ENCODE measurements around the gene FGR.

FGR gene

GRCh38 chr1:27658951-27659496 lies 24.0 kb upstream of the FGR start:
- peak; percentile 5; the same call in 2 of the 3 replicates for ATAC-seq

DNA sequence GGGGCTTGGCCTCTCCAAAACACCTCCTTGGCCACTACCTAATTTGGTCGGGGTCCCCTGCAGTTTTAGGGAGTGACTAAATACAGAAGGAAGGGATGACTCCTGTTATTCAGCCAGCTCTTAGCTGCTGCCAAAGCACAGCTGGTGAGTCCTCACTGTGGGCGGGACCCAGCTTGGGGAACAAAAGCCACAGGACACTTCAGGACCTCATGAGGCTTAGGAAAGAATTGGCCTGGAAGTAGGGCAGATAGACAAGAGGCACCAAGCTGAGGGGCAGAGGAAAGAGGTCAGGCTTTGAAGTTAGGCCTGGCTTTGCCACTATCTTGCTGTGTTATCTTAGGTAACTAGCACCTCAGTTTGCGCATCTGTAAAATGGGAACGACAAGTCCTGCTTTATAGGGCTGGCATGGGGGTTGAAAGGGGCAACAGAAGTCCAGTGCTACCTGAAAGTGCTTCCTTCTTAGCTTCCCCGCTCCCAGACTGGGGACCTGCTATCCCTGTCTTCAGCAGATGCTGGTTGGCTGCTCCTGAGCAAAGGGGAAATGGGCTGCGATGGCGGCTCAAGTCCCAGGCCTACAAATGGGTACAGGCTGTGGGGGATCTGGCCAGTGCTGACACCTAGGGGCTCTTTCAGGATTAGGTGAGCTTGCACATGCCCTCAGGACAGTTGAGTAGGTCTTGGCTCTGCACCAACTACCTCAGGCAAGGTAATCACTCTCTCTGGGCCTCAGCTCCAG lies 21.3 kb upstream of the FGR start:
- no peak for ATAC-seq
- no peak for TF ChIP-seq PPARA (CRISPR knock-in tag; IDR thresholded peaks at IDR 0.05; ENCODE audit: borderline replicate concordance)
- no peak for TF ChIP-seq GLIS3 (CRISPR knock-in tag; IDR thresholded peaks at IDR 0.05)
- no peak for TF ChIP-seq ZFP3 (CRISPR knock-in tag; IDR thresholded peaks at IDR 0.05)
- no peak for TF ChIP-seq ZC3H10 (CRISPR knock-in tag; IDR thresholded peaks at IDR 0.05)
- TF ChIP-seq RARB (CRISPR knock-in tag; IDR thresholded peaks at IDR 0.05): no peak
- TF ChIP-seq SNAI2 (CRISPR knock-in tag; IDR thresholded peaks at IDR 0.05): no peak
- TF ChIP-seq ARNTL (CRISPR knock-in tag; IDR thresholded peaks at IDR 0.05; ENCODE audit: borderline replicate concordance, low read depth): no peak
- no peak for TF ChIP-seq ISL1 (CRISPR knock-in tag; IDR thresholded peaks at IDR 0.05)
- no peak for TF ChIP-seq BACH2 (CRISPR knock-in tag; IDR thresholded peaks at IDR 0.05; ENCODE audit: borderline replicate concordance)
- TF ChIP-seq ZNF8 (CRISPR knock-in tag; IDR thresholded peaks at IDR 0.05): no peak
- TF ChIP-seq, protein P1, sequence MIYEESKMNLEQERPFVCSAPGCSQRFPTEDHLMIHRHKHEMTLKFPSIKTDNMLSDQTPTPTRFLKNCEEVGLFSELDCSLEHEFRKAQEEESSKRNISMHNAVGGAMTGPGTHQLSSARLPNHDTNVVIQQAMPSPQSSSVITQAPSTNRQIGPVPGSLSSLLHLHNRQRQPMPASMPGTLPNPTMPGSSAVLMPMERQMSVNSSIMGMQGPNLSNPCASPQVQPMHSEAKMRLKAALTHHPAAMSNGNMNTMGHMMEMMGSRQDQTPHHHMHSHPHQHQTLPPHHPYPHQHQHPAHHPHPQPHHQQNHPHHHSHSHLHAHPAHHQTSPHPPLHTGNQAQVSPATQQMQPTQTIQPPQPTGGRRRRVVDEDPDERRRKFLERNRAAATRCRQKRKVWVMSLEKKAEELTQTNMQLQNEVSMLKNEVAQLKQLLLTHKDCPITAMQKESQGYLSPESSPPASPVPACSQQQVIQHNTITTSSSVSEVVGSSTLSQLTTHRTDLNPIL (CRISPR knock-in tag; IDR thresholded peaks at IDR 0.05; ENCODE audit: low read depth): no peak
- TF ChIP-seq ZNF70 (CRISPR knock-in tag; IDR thresholded peaks at IDR 0.05): no peak

More at GRCh38 chr1:27658951-27659496, 24.0 kb upstream of the FGR start:
- TF ChIP-seq ISL1 (CRISPR knock-in tag; IDR thresholded peaks at IDR 0.05) (no peak), ARNTL (CRISPR knock-in tag; IDR thresholded peaks at IDR 0.05; ENCODE audit: borderline replicate concordance, low read depth) (no peak), ZFP30 (CRISPR knock-in tag; IDR thresholded peaks at IDR 0.05) (no peak), ESRRG (CRISPR knock-in tag; IDR thresholded peaks at IDR 0.05) (no peak), CSDC2 (CRISPR knock-in tag; IDR thresholded peaks at IDR 0.05) (no peak), TOX (CRISPR knock-in tag; IDR thresholded peaks at IDR 0.05; ENCODE audit: borderline replicate concordance) (no peak), GLIS3 (CRISPR knock-in tag; IDR thresholded peaks at IDR 0.05) (no peak), ZNF8 (CRISPR knock-in tag; IDR thresholded peaks at IDR 0.05) (no peak)
- TF ChIP-seq, protein P1 (CRISPR knock-in tag; IDR thresholded peaks at IDR 0.05; ENCODE audit: low read depth): no peak

DNA sequence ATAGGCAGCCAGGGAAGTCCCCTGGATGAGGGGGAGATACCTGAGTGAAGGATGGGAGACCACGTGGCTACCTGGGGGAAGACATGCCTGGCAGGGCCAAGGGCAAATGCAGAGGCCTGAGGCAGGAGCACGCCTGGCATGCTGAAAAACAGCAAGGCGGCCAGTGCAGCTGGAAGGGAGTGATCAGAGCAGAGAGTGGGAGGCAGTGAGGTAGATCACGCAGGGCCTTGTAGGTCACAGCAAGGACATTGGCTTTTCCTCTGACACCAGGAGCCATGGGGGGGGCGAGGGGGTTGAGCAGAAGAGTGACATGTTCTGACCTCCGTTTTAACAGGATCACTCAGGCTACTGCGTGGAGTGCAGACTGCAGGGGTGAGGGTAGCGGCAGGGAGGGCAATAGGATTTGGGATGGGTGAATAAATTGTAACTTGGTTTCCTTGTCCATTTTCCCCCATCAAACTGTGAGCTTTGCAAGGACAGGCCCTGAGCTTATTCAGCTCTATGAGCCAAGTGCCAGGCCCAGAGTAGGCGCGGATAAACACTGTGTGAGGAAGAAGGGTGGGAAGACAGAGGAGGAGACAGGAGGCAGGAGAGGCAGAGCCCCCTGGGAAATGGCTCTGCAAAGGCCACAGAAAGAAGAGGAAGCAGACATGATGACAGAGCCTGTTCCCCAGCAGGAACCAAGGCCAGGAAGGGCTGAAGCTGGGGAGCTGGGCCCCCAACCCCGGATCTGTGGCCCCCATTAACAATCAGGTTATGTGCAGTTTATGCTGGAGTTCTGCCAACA lies 20.4 kb upstream of the FGR start:
- ATAC-seq: no peak
- TF ChIP-seq TOX (CRISPR knock-in tag; IDR thresholded peaks at IDR 0.05; ENCODE audit: borderline replicate concordance) (no peak), GLIS3 (CRISPR knock-in tag; IDR thresholded peaks at IDR 0.05) (no peak), RARB (CRISPR knock-in tag; IDR thresholded peaks at IDR 0.05) (no peak)

- TF ChIP-seq TOX (CRISPR knock-in tag; IDR thresholded peaks at IDR 0.05; ENCODE audit: borderline replicate concordance) (no peak), ESRRG (CRISPR knock-in tag; IDR thresholded peaks at IDR 0.05) (no peak), SNAI2 (CRISPR knock-in tag; IDR thresholded peaks at IDR 0.05) (no peak), OSR1 (CRISPR knock-in tag; IDR thresholded peaks at IDR 0.05) (no peak)
- TF ChIP-seq, protein P2, sequence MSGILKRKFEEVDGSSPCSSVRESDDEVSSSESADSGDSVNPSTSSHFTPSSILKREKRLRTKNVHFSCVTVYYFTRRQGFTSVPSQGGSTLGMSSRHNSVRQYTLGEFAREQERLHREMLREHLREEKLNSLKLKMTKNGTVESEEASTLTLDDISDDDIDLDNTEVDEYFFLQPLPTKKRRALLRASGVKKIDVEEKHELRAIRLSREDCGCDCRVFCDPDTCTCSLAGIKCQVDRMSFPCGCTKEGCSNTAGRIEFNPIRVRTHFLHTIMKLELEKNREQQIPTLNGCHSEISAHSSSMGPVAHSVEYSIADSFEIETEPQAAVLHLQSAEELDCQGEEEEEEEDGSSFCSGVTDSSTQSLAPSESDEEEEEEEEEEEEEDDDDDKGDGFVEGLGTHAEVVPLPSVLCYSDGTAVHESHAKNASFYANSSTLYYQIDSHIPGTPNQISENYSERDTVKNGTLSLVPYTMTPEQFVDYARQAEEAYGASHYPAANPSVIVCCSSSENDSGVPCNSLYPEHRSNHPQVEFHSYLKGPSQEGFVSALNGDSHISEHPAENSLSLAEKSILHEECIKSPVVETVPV (CRISPR knock-in tag; IDR thresholded peaks at IDR 0.05): no peak
- ATAC-seq: no peak
Measured at GRCh38 chr1:27652111-27652864, 17.3 kb upstream of the FGR start.

DNA sequence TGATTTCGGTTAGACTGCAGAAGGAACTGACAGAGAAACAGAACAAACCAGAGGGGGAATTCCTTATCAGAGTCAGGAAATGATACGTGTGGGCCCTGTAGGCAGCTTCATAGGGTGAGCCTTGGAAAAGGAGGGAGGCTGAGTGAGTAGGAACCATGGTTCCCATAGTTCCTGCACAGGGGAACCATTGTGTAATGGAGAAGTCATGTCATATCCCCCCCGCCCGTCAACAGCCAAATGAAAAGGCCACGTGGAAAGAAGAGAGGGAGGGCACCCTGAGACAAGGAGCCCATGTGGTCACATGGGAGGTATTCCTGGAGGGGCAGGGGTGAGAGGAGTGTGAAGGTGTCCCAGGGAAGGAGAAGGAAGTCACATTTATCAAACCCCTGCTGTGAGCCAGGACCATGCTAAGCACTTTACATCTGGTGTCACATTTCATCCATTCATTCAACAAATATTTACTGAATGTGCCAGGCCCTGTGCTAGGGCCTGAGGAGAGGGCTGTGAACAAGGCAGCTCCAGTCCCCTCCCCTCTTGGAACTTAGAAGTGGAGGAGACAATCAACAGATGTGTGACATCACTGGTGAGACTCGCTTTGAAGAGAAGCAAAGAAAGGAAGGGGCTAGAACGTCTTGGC lies 15.7 kb upstream of the FGR start:
- ATAC-seq: peak; percentile 77
- TF ChIP-seq SNAI2 (CRISPR knock-in tag; IDR thresholded peaks at IDR 0.05) (no peak), ZC3H10 (CRISPR knock-in tag; IDR thresholded peaks at IDR 0.05) (no peak), TCF4 (CRISPR knock-in tag; IDR thresholded peaks at IDR 0.05; ENCODE audit: borderline replicate concordance) (no peak), GLIS3 (CRISPR knock-in tag; IDR thresholded peaks at IDR 0.05) (no peak), CSDC2 (CRISPR knock-in tag; IDR thresholded peaks at IDR 0.05) (no peak), ZNF70 (CRISPR knock-in tag; IDR thresholded peaks at IDR 0.05) (no peak), BACH2 (CRISPR knock-in tag; IDR thresholded peaks at IDR 0.05; ENCODE audit: borderline replicate concordance) (no peak), ARNTL (CRISPR knock-in tag; IDR thresholded peaks at IDR 0.05; ENCODE audit: borderline replicate concordance, low read depth) (no peak), ZFP30 (CRISPR knock-in tag; IDR thresholded peaks at IDR 0.05) (no peak), ESRRG (CRISPR knock-in tag; IDR thresholded peaks at IDR 0.05) (no peak), RARB (CRISPR knock-in tag; IDR thresholded peaks at IDR 0.05) (no peak), OSR1 (CRISPR knock-in tag; IDR thresholded peaks at IDR 0.05) (no peak), ISL1 (CRISPR knock-in tag; IDR thresholded peaks at IDR 0.05) (no peak), ZNF8 (CRISPR knock-in tag; IDR thresholded peaks at IDR 0.05) (no peak)
- TF ChIP-seq, protein P1 (CRISPR knock-in tag; IDR thresholded peaks at IDR 0.05; ENCODE audit: low read depth): no peak
